Upper lobe of left lung (tissue), 6 donors: Measurements from ENCODE around the gene EFR3B. TPM values are rescaled to one million over a fixed set of nuclear protein-coding genes. Genes with fewer than 3 reads are reported as not detected.

Source experiments
- ATAC-seq, 2 donors: fragments of 200-7000 bp; cut with Tn5 transposase; one replicate each; pipeline ENCODE4 v1.9.1; 2022; ENCODE audit warnings: mild to moderate bottlenecking in 2 of 2, moderate library complexity in 2 of 2; ENCODE audit not compliant: low FRiP score in 2 of 2
- DNase-seq, 2 donors: peaks; one replicate each; pipeline ENCODE4 v3.0.0-alpha.2; 2019 to 2020
- H3K27ac ChIP-seq, 4 donors: fragments of 200-600 bp; sonication (generic); one replicate each; pipeline ENCODE4 v1.5.1; 2016 to 2019
- H3K27me3 ChIP-seq, 4 donors: fragments of 200-600 bp; sonication (generic); one replicate each; pipeline ENCODE4 v1.5.1; 2017 to 2019
- H3K36me3 ChIP-seq, 4 donors: fragments of 200-600 bp; sonication (generic); one replicate each; pipeline ENCODE4 v1.5.1; 2016 to 2019
- H3K4me1 ChIP-seq, 4 donors: fragments of 200-600 bp; sonication (generic); one replicate each; pipeline ENCODE4 v1.5.1; 2018 to 2019
- H3K4me3 ChIP-seq, 4 donors: fragments of 200-600 bp; sonication (generic); one replicate each; pipeline ENCODE4 v1.5.1; 2017 to 2019; ENCODE audit warnings: mild to moderate bottlenecking in 2 of 4, moderate library complexity in 1 of 4
- H3K9me3 ChIP-seq, 4 donors: fragments of 200-600 bp; sonication (generic); one replicate each; pipeline ENCODE4 v1.5.1; 2018 to 2019
- EP300 ChIP-seq, 4 donors: sonication (generic); formaldehyde crosslinking; IDR thresholded peaks; one replicate each; pipeline ENCODE4 v1.5.1; 2017; ENCODE audit warnings: antibody characterized with exemption in 4 of 4, control low read depth in 2 of 4
- POLR2A ChIP-seq, 4 donors: fragments of 450-650 bp; IDR thresholded peaks; one replicate each; pipeline ENCODE4 v1.5.1; 2016 to 2017; ENCODE audit warnings: antibody characterized with exemption in 4 of 4, mild to moderate bottlenecking in 2 of 4
- POLR2AphosphoS5 ChIP-seq, 2 donors: sonication (generic); formaldehyde crosslinking; IDR thresholded peaks; one replicate each; pipeline ENCODE4 v1.5.1; 2017; ENCODE audit warnings: antibody characterized with exemption in 2 of 2
- WGBS, 2 donors: methylation state at CpG; one replicate each; pipeline ENCODE4 v1.1.5; 2017 to 2018; 5-methylcytosine and 5-hydroxymethylcytosine counted together
- total RNA-seq, 6 donors: library from RNA; depleted of rRNA in 4 of 6; stranded (reverse); fragments of >200 nt in 4 of 6; gene quantifications; one replicate each; pipeline versions ENCODE4 v1.1.0 to v1.2.1, GENCODE V29; 2016 to 2021
- TF ChIP-seq, protein P1 (sequence below), 6 experiments: fragments of 450-650 bp in 4 of 6; fragments of 200-600 bp in 2 of 6; sonication (generic) in 2 of 6; IDR thresholded peaks; one replicate each; pipeline ENCODE4 v1.5.1; 2016 to 2019; ENCODE audit warnings: antibody characterized with exemption in 6 of 6
- donor health status: DM: no; HTN: no; CAD: no; lungs with moderate emphysema.
- donor health status: DM: no; HTN: yes; CAD: no; lungs with severe emphysema.

EFR3B gene
- total RNA-seq, 6 donors from 2014 or later, result 5.1 to 15.2 (median 9.5) TPM

DNA sequence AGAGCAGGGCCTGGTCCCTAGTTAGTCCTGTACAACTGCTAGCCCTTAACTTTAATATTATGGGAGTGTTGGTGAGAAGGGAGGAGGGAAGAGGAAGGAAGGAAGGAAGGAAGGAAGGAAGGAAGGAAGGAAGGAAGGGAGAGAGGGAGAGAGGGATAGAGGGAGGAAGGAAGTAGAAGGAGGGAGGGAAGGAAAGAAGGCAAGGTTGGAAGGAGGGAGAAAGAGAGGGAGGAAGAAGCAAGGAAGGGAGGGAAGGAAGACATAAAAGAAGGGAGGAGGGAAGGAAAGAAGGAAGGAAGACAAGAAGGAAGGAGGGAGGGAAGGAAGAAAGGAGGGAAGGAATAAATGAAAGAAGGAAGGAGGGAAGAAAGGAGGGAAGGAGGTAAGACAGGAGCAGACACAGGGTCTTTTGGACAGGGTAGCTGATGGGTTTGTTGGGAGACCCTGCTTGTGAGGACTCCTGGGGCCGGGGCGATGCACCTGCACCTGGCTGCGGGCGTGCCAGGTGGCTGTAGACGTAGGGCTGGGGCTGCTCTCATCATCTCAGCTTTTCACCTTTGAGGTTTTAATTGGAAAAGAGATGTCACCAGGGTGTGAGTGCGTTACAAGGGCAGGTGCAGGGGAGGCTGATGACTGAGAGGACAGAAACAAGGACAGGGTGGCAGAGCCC lies 132.5 kb downstream of the EFR3B start:
- H3K27me3 ChIP-seq, result peaks cover 0 to 4% (median 0%) of the 10 kb centered on the region in 4 donors
- H3K36me3 ChIP-seq, result no peaks in the 10 kb centered on the region
- ATAC-seq (no peak), DNase-seq (no peak)
- no peak overlapping the region for H3K4me3 ChIP-seq
- no peak overlapping the region for H3K27ac ChIP-seq
- 88 to 91% methylated on average over 6 of the region's 6 CpGs for WGBS, 2 donors
- no peaks in the 10 kb centered on the region for H3K9me3 ChIP-seq
- no peaks in the 10 kb centered on the region for H3K4me1 ChIP-seq
- TF ChIP-seq EP300 (IDR thresholded peaks at IDR 0.05), result no peak
- TF ChIP-seq, protein P1, sequence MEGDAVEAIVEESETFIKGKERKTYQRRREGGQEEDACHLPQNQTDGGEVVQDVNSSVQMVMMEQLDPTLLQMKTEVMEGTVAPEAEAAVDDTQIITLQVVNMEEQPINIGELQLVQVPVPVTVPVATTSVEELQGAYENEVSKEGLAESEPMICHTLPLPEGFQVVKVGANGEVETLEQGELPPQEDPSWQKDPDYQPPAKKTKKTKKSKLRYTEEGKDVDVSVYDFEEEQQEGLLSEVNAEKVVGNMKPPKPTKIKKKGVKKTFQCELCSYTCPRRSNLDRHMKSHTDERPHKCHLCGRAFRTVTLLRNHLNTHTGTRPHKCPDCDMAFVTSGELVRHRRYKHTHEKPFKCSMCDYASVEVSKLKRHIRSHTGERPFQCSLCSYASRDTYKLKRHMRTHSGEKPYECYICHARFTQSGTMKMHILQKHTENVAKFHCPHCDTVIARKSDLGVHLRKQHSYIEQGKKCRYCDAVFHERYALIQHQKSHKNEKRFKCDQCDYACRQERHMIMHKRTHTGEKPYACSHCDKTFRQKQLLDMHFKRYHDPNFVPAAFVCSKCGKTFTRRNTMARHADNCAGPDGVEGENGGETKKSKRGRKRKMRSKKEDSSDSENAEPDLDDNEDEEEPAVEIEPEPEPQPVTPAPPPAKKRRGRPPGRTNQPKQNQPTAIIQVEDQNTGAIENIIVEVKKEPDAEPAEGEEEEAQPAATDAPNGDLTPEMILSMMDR (IDR thresholded peaks at IDR 0.05), result no peak
- TF ChIP-seq POLR2A (IDR thresholded peaks at IDR 0.05), result no peak
- TF ChIP-seq POLR2AphosphoS5 (IDR thresholded peaks at IDR 0.05), result no peak

DNA sequence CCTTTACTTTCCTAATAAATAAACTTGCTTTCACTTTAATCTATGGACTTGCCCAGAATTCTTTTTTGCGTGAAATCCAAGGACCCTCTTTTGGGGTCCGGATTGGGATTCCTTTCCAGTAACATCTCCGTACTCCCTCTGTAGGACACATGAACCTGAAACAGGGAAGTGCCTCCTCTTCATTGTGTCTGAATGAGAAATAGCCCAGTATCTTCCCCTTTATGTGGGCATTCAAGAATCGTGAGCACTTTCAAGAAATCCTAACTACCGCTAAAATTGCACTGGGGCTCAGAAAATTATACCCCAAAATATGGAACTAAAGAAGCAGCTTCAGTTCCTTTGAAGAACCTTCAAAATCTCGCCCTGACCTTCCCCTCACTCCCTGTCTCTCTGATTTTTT lies 134.3 kb downstream of the EFR3B start:
- no peak for ATAC-seq
- H3K4me1 ChIP-seq, result no peaks in the 10 kb centered on the region
- TF ChIP-seq, protein P1 (IDR thresholded peaks at IDR 0.05), result no peak
- no peak for TF ChIP-seq POLR2A (IDR thresholded peaks at IDR 0.05)
- TF ChIP-seq POLR2AphosphoS5 (IDR thresholded peaks at IDR 0.05), result no peak
- no peak for TF ChIP-seq EP300 (IDR thresholded peaks at IDR 0.05)
- 78% methylated on average over 6 of the region's 6 CpGs for WGBS, 2 donors
- H3K27ac ChIP-seq, result no peak overlapping the region
- no peak overlapping the region for H3K4me3 ChIP-seq
- H3K27me3 ChIP-seq, result no peaks in the 10 kb centered on the region
- no peaks in the 10 kb centered on the region for H3K9me3 ChIP-seq
- no peak for DNase-seq
- H3K36me3 ChIP-seq, result no peaks in the 10 kb centered on the region

DNA sequence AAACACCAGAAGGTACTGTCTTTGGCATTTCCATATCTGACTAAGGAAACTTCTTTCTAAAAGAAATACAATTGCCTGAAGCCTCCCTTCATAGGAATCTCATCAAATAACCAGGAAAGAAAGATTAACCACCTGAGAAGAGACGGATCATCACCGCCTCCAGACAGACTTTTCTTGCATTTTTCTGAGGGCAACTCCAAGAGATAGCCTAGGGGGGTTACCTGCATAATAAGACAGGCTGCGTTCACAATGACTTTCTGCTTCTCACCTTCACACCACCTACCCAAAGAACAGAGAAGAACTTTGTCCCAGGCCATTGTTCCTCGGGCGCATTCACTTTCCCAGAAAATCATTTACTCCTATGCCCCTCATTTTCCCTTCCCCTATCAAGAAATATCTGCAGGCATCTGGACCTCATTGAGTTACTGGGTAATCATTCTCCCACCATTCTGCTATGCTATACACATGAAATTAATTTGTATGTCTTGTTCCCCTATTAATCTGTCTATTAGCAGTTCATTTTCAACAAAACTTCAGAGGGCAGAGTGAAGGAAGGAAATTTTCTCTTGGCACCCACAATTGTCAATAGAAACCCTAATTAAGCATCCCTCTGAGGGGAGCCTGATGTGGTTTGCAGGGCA lies 134.8 kb downstream of the EFR3B start:
- ATAC-seq (no peak), DNase-seq (no peak)
- Histone ChIP-seq H3K4me3 (no peak overlapping the region), H3K4me1 (no peaks in the 10 kb centered on the region), H3K9me3 (peaks cover 0 to under 1% (median 0%) of the 10 kb centered on the region in 4 donors), H3K27ac (no peak overlapping the region), H3K36me3 (no peaks in the 10 kb centered on the region), H3K27me3 (no peaks in the 10 kb centered on the region)
- 77 to 93% methylated on average over 5 of the region's 5 CpGs for WGBS, 2 donors
- TF ChIP-seq EP300 (IDR thresholded peaks at IDR 0.05) (no peak), POLR2A (IDR thresholded peaks at IDR 0.05) (no peak), POLR2AphosphoS5 (IDR thresholded peaks at IDR 0.05) (no peak)
- TF ChIP-seq, protein P1 (IDR thresholded peaks at IDR 0.05), result no peak

DNA sequence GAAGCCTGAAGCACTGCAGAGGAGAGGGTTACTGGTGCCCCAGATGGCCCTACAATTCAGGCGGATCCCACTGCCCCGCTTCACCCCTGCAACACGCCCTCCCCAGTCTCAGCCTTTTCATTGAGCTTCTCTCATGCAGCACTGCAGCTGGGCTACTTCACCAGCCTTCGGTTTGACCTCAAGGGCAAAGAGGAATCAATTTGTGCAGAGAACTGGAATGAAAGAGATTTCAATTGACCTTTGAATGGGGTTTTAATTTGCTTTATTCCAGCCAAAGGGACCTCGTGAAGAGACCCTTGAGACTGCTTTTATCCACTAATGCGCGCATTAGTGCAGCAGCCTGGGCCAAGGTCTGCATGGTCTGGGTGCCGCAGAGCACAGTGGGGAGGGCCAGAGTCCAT lies 135.3 kb downstream of the EFR3B start:
- Histone ChIP-seq H3K4me1 (no peaks in the 10 kb centered on the region), H3K36me3 (no peaks in the 10 kb centered on the region), H3K4me3 (no peak overlapping the region), H3K9me3 (peaks cover 0 to 6% (median 0%) of the 10 kb centered on the region in 4 donors), H3K27ac (no peak overlapping the region), H3K27me3 (no peaks in the 10 kb centered on the region)
- DNase-seq, result no peak
- 65 to 74% methylated on average over 5 to 8 of the region's 8 CpGs for WGBS, 2 donors
- TF ChIP-seq, protein P1 (IDR thresholded peaks at IDR 0.05), result no peak
- no peak for TF ChIP-seq POLR2AphosphoS5 (IDR thresholded peaks at IDR 0.05)
- no peak for TF ChIP-seq POLR2A (IDR thresholded peaks at IDR 0.05)
- TF ChIP-seq EP300 (IDR thresholded peaks at IDR 0.05), result no peak
- no peak for ATAC-seq
